ENCODE results near the gene PADI3.
A peak's percentile ranks its signal among the peaks of the same experiment; 100 is the strongest.

Gene PADI3

DNA sequence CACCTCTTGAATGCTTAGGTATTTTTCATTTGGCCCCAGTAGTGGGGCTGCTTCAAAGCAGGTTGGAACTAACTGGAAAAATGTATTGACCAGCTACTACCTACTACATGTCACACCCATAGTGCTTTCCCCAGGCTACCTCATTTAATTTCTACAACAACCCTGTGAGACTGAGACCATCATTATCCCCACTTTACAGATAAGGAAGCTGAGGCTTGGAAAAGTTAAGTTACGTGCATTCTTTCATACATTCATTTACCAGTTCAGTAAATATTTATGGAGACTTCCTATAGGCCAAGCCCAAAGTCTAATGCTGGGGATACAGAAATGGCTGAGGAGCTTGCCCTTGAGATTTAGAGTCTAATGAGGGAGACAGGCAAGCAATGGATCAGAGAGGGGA is 14.5 kb upstream of the PADI3 start:
- Histone ChIP-seq H3K4me3 (replicated peaks; ENCODE audit: insufficient read depth, low read length) (no peak overlapping the region), H3K27ac (replicated peaks) (no peak overlapping the region), H3K27me3 (ENCODE audit: insufficient read depth, poor library complexity, severe bottlenecking) (no peaks in the 10 kb centered on the region)
- TF ChIP-seq SPI1 (IDR thresholded peaks at IDR 0.05; ENCODE audit: borderline replicate concordance, low read depth) = no peak
- TF ChIP-seq, protein P1, sequence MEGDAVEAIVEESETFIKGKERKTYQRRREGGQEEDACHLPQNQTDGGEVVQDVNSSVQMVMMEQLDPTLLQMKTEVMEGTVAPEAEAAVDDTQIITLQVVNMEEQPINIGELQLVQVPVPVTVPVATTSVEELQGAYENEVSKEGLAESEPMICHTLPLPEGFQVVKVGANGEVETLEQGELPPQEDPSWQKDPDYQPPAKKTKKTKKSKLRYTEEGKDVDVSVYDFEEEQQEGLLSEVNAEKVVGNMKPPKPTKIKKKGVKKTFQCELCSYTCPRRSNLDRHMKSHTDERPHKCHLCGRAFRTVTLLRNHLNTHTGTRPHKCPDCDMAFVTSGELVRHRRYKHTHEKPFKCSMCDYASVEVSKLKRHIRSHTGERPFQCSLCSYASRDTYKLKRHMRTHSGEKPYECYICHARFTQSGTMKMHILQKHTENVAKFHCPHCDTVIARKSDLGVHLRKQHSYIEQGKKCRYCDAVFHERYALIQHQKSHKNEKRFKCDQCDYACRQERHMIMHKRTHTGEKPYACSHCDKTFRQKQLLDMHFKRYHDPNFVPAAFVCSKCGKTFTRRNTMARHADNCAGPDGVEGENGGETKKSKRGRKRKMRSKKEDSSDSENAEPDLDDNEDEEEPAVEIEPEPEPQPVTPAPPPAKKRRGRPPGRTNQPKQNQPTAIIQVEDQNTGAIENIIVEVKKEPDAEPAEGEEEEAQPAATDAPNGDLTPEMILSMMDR (IDR thresholded peaks at IDR 0.05; ENCODE audit: insufficient read depth, low read length) = no peak
- no peak for TF ChIP-seq GABPA (IDR thresholded peaks at IDR 0.05; ENCODE audit: low read depth)
- TF ChIP-seq POLR2AphosphoS5 (IDR thresholded peaks at IDR 0.05; ENCODE audit: low read depth) = no peak
- TF ChIP-seq, protein P2, sequence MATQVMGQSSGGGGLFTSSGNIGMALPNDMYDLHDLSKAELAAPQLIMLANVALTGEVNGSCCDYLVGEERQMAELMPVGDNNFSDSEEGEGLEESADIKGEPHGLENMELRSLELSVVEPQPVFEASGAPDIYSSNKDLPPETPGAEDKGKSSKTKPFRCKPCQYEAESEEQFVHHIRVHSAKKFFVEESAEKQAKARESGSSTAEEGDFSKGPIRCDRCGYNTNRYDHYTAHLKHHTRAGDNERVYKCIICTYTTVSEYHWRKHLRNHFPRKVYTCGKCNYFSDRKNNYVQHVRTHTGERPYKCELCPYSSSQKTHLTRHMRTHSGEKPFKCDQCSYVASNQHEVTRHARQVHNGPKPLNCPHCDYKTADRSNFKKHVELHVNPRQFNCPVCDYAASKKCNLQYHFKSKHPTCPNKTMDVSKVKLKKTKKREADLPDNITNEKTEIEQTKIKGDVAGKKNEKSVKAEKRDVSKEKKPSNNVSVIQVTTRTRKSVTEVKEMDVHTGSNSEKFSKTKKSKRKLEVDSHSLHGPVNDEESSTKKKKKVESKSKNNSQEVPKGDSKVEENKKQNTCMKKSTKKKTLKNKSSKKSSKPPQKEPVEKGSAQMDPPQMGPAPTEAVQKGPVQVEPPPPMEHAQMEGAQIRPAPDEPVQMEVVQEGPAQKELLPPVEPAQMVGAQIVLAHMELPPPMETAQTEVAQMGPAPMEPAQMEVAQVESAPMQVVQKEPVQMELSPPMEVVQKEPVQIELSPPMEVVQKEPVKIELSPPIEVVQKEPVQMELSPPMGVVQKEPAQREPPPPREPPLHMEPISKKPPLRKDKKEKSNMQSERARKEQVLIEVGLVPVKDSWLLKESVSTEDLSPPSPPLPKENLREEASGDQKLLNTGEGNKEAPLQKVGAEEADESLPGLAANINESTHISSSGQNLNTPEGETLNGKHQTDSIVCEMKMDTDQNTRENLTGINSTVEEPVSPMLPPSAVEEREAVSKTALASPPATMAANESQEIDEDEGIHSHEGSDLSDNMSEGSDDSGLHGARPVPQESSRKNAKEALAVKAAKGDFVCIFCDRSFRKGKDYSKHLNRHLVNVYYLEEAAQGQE (IDR thresholded peaks at IDR 0.05; ENCODE audit: insufficient replicate concordance, low read depth) = no peak
- no peak for DNase-seq (ENCODE audit: low read depth in 1 of 2, low spot score in 1 of 2)

DNA sequence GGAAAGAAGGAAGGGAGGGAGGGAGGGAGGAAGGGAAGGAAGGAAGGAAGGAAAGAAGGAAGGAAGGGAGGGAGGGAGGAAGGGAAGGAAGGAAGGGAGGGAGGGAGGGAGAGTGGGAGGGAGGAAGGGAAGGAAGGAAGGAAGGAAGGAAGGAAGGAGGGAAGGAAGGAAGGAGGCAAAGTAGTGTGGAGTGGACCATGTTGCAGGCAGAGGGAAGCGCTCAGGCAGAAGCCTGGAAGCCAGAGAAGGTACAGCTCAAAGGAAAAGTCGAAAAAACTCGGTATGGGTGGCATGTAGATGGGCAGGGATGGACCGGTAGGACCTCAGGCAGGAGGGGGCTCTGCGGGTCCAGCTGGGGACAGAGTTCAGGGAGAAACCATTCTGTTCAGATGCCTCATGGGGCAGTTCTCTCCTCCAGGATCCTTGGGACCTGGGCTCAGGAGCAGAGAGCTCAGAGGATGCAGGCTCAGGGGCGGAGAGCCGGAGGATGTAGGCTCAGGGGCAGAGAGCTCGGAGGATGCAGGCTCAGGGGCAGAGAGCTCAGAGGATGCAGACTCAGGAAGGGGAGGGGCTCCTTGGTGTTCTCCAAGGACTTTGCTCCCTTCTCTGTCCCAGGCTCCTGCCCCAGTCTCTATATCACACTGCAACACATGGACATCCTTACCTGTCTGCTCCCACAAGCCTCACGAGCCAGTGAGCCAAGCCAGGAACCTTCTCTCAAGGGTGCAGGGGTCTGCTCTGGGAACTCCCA is 13.6 kb upstream of the PADI3 start:
- Histone ChIP-seq H3K27ac (replicated peaks) (no peak overlapping the region), H3K27me3 (ENCODE audit: insufficient read depth, poor library complexity, severe bottlenecking) (no peaks in the 10 kb centered on the region), H3K4me3 (replicated peaks; ENCODE audit: insufficient read depth, low read length) (no peak overlapping the region)
- DNase-seq (ENCODE audit: low read depth in 1 of 2, low spot score in 1 of 2) = no peak
- no peak for TF ChIP-seq GABPA (IDR thresholded peaks at IDR 0.05; ENCODE audit: low read depth)
- TF ChIP-seq, protein P1 (IDR thresholded peaks at IDR 0.05; ENCODE audit: insufficient read depth, low read length) = no peak
- TF ChIP-seq, protein P2 (IDR thresholded peaks at IDR 0.05; ENCODE audit: insufficient replicate concordance, low read depth) = no peak
- TF ChIP-seq POLR2AphosphoS5 (IDR thresholded peaks at IDR 0.05; ENCODE audit: low read depth) = no peak
- no peak for TF ChIP-seq SPI1 (IDR thresholded peaks at IDR 0.05; ENCODE audit: borderline replicate concordance, low read depth)

DNA sequence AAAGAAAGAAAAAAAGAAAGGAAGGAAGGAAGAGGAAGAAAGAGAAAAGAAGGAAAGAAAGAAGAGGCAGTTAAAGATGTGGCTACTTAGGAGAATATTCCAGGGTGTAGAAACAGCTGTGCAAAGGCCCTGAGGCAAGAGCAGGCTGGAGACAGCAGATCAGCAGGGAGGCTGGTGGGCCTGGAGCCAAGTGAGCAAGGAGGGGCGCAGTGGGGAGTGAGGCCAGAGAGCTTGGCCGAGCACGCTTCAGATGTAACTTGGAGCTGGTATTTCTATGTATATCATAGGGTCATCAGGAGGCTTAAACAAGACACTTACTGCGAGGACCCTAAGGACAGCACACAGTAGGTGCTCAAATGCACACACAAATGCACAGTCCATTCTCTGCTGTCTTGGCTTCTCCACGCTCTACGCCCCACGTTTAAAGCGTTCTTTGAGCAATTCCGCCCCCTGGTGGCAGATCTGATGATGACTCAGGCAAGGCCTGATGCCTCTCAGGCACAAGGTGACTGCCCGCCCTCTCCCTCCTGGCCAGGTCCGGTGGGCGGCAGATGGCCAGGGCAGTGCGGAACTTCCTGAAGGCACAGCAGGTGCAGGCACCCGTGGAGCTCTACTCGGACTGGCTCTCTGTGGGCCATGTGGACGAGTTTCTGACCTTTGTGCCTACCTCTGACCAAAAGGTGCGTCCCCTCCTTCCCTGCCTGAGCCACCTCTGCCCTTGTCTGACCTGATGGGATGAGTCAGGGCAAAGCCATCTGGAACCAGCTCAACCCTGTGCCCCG is 11.9 kb upstream of the PADI3 start:
- Histone ChIP-seq H3K27ac (replicated peaks) (no peak overlapping the region), H3K27me3 (ENCODE audit: insufficient read depth, poor library complexity, severe bottlenecking) (no peaks in the 10 kb centered on the region), H3K4me3 (replicated peaks; ENCODE audit: insufficient read depth, low read length) (no peak overlapping the region)
- DNase-seq (ENCODE audit: low read depth in 1 of 2, low spot score in 1 of 2) = peak; percentile 73 to 88
- TF ChIP-seq POLR2AphosphoS5 (IDR thresholded peaks at IDR 0.05; ENCODE audit: low read depth) (no peak), GABPA (IDR thresholded peaks at IDR 0.05; ENCODE audit: low read depth) (no peak)
- TF ChIP-seq, protein P1 (IDR thresholded peaks at IDR 0.05; ENCODE audit: insufficient read depth, low read length) = peak; percentile 71
